HG02840 (cell line): ENCODE results near the gene ZC3H12D.
"Not testable (repeated sequence)": the region's sequence is repeated elsewhere in the genome, so short reads cannot be mapped to it uniquely, and the experiment has no call there.

ENCODE experiments used
- ATAC-seq: cut with Tn5 transposase; IDR thresholded peaks from one replicate; pipeline ENCODE4 v1.9.1; 2021; ENCODE audit warnings: mild to moderate bottlenecking, moderate library complexity, moderate number of reproducible peaks; ENCODE audit not compliant: unreplicated experiment, low FRiP score

ZC3H12D gene

DNA sequence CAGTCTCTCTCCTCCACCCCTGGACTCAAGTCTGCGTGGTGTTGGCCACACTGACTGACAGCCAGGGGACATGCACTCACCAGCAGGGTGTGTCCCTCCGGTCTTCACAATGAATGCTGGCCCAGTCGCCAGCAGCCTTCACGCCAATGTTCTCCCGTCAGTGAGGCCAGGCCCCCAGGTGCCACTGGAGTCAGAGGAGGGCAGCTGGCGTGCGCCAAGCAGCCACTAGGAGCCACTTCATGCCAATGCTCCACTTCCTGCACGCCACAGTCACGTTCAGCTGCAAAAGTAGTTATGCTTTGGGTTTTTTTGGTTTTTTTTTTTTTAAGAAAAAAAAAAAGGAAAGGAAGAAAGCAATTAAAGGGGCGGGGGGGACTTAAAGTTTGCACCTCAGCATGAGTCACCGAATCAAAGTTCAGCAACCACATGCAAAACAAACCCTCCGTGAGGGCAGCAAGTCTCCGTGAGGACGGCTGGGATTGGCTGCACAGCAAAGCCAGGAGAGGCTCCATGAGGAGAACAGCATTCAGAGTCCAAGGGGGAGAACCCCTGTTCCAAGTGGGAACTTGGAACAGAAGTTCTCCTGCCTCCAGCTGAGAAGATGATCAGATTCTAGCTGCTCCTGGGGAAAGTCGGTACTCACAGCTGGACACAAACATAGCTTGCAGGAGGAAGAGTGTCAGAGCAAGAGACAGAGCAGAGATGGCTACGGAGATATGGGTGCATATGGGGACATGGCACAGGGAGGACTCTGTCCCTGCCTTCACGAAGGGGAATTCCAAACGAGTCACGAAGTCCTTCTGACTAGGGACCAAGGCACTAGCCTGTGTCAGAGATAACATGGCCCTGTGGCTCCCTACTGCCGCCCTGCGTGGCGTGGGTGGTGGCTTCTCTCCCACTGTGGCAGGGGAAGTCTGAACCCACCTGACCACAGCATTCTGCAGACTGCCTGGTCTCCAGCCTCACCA lies at the start of gene ZC3H12D:
Gene ZC3H12D (minus strand): TSS at position 282 of the 968 bp plus-strand sequence. CDS start 10,471 bp downstream, outside the sequence.
- peak; percentile 35 for ATAC-seq

DNA sequence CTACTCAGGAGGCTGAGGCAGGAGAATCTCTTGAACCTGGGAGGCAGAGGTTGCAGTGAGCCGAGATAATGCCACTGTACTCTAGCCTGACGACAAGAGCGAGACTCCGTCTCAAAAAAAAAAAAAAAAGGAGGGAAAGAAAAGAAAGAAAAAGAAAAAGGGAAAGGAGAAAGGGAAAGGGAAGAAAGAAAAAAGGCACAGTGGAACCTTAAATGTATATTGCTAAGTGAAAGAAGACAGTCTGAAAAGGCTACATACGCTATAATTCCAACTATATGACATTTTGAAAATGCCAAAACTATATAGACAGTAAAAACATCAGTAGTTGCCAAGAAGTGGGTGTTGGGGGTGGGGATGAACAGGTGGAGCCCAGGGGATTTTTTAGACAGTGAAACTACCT lies 44.8 kb upstream of the ZC3H12D start:
- ATAC-seq = no peak

DNA sequence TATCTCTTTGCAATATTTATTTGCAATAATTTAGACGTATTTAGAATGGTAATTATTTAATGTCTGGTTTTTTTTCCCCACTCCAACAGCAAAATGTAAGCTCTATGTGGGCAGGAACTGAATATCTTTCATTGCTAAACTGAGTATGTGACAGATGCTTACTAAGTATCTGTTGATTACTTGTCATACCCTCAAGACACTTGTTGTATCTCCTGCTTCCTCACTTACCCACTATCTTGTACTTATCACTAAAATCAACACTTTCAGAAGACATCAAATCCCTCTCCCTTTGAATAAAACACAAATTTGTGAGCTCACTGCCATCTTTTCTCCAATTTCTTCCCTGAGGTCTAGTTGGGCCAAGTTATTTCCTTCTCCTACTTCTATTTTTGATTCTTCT lies 30.7 kb upstream of the ZC3H12D start:
- no peak for ATAC-seq

DNA sequence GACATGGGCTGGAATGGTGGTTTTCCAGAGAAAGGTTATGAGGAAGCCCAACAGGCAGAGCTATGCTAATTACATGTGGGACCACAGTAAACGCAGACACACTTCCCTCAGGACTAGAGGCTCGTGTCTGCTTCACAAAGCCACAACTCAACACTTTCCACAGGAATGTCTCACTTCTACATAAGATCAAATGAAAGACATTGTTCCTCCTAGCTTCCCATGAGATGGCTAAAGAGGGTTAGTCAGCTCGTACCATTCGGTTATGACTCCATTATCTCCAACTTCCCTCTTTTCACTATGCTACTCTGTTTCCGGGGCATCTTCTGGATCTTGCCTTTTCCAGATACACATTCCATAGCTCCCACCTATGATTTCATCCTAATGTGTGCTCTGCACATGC lies 29.1 kb upstream of the ZC3H12D start:
- no peak for ATAC-seq

DNA sequence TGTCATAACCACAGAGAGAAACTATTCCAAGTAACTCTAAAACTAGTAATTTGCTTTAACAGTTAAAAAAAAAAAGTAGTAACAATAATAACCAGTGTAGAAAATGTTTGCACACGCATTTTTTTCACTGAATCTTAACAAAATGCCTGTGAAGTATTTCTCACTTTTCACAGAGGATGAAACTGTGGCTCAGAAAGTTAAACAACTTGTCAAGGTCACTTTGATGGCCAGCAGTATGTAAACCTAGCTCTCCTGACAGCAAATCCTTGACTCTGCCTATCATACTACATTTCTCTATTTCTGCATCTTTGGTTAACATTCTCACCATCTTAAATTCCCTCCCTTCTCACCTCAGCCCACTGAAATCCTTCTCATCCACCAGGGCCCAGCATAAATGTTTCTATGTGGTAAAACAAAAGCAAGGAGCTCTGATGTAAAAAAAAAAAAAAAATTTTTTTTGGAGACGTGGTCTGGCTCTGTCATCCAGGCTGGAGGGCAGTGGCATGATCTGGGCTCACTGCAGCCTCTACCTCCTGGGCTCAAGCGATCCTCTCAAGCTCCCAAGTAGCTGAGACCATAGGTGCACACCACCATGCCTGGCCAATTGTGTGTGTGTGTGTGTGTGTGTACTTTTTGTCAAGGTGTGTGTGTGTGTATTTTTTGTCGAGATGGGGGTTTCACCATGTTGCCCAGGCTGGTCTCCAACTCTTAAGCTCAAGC lies 26.1 kb upstream of the ZC3H12D start:
- no peak for ATAC-seq

- no peak for ATAC-seq
These were observed 23.7 kb upstream of the ZC3H12D start for GRCh38 chr6:149508485-149508884.

GRCh38 chr6:149503872-149504271 lies 19.1 kb upstream of the ZC3H12D start:
- no peak for ATAC-seq

DNA sequence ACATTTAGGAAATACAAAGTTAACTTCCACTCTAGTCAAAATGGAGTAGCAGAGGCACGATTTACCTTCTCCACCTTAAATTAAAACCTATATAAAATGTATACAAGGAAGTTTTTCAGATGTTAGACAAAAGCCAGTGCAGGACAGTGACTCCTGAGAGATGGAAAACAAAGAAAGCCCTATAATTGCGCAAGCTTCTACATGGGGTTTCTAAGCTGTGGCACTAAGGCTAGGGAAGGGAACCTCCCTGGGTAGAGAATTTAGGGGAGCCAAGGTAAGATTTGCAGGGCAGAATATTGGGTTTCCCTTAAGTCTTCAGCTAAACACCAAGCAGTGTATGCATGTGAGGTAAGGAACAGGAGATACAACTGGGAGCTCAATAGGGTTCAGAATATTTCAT lies 18.5 kb upstream of the ZC3H12D start:
- ATAC-seq = no peak

DNA sequence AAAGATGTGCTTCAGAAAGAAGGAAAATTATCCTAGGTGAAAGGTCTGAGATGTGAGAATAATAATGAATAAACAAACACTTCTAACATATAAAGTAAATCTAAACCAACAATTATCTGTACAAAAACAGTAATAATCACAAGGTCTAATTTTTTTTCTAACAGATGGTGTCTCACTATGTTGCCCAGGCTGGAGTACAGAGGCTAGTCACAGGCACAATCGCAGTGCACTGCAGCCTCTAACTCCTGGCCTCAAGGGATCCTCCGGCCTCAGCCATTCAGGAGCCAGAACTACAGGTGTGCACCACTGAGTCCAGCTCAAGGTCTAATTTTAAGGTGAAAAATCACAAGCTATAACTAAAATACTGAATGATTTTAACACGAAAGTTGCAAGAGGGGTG lies 17.0 kb upstream of the ZC3H12D start:
- no peak for ATAC-seq

DNA sequence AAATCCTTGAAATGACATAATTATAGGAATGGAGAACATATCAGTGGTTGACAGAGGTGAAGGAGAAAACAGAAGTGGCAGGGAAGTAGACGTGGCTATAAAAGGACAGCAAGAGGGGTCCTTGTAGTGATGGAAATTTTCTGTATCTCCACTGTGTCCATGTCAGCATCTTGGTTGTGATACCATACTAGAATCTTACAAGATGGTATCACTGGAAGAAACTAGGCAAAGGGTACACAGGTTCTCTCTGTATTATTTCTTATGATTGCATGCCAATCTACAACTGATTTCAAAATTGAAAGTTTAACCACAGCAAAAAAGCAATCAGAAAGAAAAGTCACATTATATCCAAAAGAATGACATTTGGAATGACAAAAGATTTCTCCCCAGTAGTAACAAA lies 16.4 kb upstream of the ZC3H12D start:
- no peak for ATAC-seq

DNA sequence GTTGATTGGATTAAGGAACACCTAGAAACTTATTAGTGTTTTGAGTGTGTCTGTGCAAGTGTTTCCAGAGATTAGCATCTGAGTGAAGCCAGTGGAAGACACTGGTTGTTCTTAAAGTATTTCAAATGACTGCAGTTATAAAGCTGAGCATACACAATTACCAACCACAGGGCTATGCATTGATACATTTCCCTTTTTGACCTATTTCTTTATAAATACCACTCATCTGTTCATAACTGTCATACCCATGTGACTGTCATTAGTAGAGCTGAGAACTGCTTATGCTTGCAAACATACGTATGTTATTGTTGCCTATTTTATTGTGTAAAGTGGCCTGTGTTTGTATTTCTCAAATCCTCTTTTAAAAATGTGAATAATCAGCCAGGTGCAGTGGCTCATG lies 15.3 kb upstream of the ZC3H12D start:
- no peak for ATAC-seq

DNA sequence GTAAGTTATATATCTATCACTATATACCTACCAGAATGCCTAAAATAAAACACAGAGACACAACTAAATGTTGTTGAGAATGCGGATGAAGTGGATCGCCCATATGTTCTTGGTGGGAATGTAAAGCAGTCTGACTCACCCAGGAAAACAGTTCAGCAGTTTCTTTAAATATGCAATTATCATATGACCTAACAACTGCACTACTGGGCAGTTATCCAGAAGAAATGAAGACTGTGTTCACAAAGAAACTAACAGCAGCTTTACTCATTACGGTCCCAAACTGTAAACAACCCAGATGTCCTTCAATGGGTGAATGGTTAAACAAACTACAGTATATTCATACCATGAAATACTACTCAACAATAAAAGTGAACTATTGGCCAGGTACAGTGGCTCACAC lies 14.3 kb upstream of the ZC3H12D start:
- no peak for ATAC-seq

DNA sequence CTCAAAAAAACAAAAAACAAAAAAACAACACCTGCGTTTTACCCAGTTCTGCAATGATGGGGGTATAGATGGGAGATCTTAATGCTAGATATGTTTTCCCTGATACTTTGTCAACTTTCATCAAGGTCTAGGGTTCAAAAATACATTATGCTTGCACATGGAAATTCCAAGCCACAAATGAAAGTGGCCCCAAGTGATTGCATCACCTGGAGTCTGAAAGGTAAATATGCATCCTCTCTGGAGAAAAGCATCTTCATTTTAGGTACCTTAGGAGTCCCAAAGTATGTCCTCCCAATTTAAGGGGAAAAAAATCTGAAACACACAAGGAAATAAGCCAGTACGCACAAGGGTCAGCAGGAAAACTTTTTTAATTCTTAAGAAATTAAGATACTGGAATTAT lies 12.6 kb upstream of the ZC3H12D start:
- ATAC-seq = no peak

DNA sequence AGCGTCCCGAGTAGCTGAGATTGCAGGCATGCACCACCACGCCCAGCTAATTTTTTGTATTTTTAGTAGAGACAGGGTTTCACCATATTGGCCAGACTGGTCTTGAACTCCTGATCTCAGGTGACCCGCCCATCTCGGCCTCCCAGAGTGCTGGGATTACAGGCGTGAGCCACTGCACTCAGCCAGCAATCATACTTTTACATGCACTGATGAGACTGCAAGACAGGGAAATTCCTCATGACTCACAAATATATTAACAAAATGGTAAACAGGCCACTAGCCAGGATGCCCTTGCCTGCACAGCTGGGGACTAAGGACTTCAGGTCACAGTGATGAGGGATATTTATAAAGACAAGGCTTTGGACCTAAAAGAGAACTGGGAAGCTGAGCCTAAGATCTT lies 11.8 kb upstream of the ZC3H12D start:
- not testable (repeated sequence) for ATAC-seq

DNA sequence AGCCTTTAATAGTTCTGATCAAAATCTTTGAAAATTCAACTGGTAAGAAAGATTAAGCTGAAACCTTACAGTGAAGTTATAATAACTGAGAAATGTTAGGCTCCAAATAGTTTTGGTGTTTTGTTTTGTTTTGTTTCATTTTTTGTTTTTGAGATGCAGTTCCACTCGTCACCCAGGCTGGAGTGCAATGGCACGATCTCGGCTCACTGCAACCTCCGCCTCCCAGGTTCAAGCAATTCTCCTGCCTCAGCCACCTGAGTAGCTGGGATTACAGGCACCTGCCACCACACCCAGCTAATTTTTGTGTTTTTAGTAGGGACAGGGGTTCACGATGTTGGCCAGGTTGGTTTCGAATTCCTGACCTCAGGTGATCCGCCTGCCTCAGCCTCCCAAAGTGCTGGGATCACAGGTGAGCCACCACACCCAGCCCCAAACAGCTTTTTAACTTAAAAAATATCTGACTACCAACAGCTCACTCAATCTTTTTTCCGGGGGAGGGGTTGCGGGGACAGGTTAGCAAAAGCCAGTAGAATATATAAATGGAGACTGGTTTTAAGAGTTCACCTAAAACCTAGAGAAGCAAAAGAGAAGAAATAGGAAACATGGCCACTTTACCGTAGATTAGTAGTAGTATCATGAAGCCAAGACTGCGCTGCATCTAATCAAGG lies 10.7 kb upstream of the ZC3H12D start:
- not testable (repeated sequence) for ATAC-seq

- ATAC-seq = peak; percentile 70
These were observed 10.0 kb upstream of the ZC3H12D start for GRCh38 chr6:149494810-149495209.

DNA sequence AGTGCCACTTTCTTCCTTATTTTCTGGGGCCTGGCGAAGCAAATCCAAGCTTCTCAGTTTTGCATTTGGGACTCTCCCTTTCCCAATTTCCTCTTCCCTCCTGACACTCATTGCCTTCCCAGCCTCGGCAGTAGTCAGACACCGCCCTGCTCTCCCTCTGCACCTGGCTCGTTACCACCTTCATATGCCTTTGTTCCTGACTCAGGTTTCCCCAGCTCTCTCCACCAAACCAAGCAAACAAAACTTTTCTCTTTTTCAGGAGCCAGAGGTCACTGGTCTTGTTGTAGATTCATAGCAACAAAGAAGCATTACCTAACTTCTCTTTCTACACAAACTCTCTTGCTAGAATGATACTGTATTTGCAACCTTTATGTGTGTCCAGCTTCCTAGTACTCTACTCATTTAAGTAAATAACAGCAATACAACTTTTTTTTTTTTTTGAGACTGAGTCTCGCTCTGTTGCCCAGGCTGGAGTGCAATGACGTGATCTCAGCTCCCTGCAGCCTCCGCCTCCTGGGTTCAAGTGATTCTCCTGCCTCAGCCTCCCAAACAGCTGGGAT lies 9.0 kb upstream of the ZC3H12D start:
- no peak for ATAC-seq

GRCh38 chr6:149492798-149493343 lies 8.1 kb upstream of the ZC3H12D start:
- ATAC-seq = no peak

GRCh38 chr6:149489967-149490366 lies 5.2 kb upstream of the ZC3H12D start:
- no peak for ATAC-seq

GRCh38 chr6:149488815-149489214 lies 4.0 kb upstream of the ZC3H12D start:
- no peak for ATAC-seq
